Calu3 (cell line): ENCODE results near the gene MOB3A. TPM values are rescaled to one million over a fixed set of nuclear protein-coding genes. Genes with fewer than 3 reads are reported as not detected.

ENCODE experiments used
- BruUV-seq: library from RNA; stranded (reverse); fragments of 400-500 nt; replicated peaks from 2 replicates; lab custom pipeline; 2021; lab: Mats Ljungman, UMichigan
- CTCF ChIA-PET: fragments of 300-600 bp; sonication (Branson Sonifier 250); formaldehyde crosslinking; loops from one replicate; lab custom pipeline; 2022; ENCODE audit warnings: antibody characterized with exemption; lab: Charles Lee
- DNase-seq: peaks from one replicate; pipeline ENCODE4 v3.0.0; 2022
- H3K27ac Mint-ChIP-seq: one replicate; pipeline ENCODE4 v1.8.0; 2022; ENCODE audit warnings: mixed read lengths; ENCODE audit not compliant: unreplicated experiment
- H3K27me3 Mint-ChIP-seq: one replicate; pipeline ENCODE4 v1.8.0; 2022; ENCODE audit warnings: mixed read lengths; ENCODE audit not compliant: unreplicated experiment
- H3K36me3 Mint-ChIP-seq: one replicate; pipeline ENCODE4 v1.8.0; 2022; ENCODE audit warnings: mild to moderate bottlenecking, moderate library complexity, mixed read lengths; ENCODE audit not compliant: insufficient read depth, unreplicated experiment
- H3K4me1 Mint-ChIP-seq: one replicate; pipeline ENCODE4 v1.8.0; 2022; ENCODE audit warnings: mild to moderate bottlenecking, low read depth, mixed read lengths; ENCODE audit not compliant: unreplicated experiment
- H3K4me3 Mint-ChIP-seq: one replicate; pipeline ENCODE4 v1.8.0; 2022; ENCODE audit warnings: mild to moderate bottlenecking, low read depth, moderate library complexity, mixed read lengths; ENCODE audit not compliant: unreplicated experiment
- H3K9me3 Mint-ChIP-seq: one replicate; pipeline ENCODE4 v1.8.0; 2022; ENCODE audit warnings: low read depth, mixed read lengths; ENCODE audit not compliant: unreplicated experiment
- intact Hi-C: fragments of 100-400 bp; cut with micrococcal nuclease; formaldehyde crosslinking; loops from one replicate; pipeline ENCODE4 v1.10.0; 2022; ENCODE audit not compliant: unreplicated experiment
- total RNA-seq: library from RNA; stranded (reverse); gene quantifications from 2 replicates; pipeline ENCODE4 v1.2.3, GENCODE V29; 2022
- TF ChIP-seq, protein P1 (sequence below): fragments of 200-600 bp; IDR thresholded peaks from one replicate; pipeline ENCODE4 v1.8.0; 2022; ENCODE audit warnings: antibody characterized with exemption; ENCODE audit not compliant: unreplicated experiment

Gene MOB3A
- total RNA-seq, 1 experiment from 2014 or later: 15.8 TPM

DNA sequence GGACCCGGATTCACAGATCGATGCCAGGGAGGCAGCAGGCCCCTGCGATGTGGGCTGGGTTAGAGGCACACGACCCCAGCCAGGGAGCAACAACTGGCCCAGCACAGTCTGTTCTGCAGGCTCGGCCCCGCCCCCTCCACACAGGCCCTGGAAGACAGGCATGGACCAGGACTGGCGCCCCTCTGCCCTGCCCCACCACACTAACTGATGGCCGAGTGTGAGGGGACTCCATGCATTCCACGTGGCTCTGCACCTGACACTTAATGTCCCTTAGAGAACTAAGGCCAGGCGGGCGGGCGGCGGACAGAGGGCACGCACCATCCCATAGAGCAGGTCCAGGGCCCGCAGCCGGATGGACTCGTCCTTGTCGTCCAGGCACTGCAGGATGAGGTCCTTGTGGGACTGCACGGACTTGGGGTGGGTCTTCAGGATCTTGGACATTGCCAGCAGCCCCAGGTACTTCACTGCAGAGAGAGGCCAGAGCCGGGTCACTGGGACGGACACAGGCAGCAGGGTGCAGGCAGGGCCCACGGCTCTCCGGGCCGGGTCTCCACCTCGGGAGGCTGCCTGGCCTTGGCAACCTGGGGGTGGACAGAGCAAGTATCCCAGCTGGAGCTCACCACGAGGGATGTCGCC is 25.4 kb upstream of the MOB3A start:
- Mint-ChIP-seq H3K4me1 (no peaks in the 10 kb centered on the region), H3K4me3 (no peak overlapping the region), H3K27ac (no peak overlapping the region), H3K27me3 (no peaks in the 10 kb centered on the region), H3K9me3 (no peaks in the 10 kb centered on the region), H3K36me3 (peaks cover 58% of the 10 kb centered on the region)
- CTCF ChIA-PET: no interaction called here
- no TSS peak for BruUV-seq
- no peak for DNase-seq
- TF ChIP-seq, protein P1, sequence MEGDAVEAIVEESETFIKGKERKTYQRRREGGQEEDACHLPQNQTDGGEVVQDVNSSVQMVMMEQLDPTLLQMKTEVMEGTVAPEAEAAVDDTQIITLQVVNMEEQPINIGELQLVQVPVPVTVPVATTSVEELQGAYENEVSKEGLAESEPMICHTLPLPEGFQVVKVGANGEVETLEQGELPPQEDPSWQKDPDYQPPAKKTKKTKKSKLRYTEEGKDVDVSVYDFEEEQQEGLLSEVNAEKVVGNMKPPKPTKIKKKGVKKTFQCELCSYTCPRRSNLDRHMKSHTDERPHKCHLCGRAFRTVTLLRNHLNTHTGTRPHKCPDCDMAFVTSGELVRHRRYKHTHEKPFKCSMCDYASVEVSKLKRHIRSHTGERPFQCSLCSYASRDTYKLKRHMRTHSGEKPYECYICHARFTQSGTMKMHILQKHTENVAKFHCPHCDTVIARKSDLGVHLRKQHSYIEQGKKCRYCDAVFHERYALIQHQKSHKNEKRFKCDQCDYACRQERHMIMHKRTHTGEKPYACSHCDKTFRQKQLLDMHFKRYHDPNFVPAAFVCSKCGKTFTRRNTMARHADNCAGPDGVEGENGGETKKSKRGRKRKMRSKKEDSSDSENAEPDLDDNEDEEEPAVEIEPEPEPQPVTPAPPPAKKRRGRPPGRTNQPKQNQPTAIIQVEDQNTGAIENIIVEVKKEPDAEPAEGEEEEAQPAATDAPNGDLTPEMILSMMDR: no peak
- intact Hi-C loops: no loop called here

DNA sequence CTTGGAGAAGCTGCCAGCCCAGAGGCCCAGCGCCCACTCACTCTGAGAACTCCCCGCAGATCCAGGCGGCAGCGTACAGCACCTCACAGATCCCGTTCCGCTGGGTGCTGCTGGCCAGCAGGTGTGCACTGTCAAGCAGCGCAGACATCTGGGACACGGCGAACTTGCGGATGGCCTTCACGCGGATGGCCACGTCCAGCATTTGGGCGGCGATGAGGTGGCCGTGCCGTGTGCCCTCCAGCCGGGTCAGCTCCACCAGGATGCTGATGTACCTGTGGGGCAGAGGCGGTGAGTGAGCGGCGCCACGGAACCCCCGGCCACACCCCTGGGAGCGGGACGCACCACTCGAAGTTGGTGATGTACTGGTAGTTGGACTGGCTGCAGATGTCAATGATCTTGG is 24.7 kb upstream of the MOB3A start:
- Mint-ChIP-seq H3K36me3 (peaks cover 58% of the 10 kb centered on the region), H3K4me3 (no peak overlapping the region), H3K4me1 (no peaks in the 10 kb centered on the region), H3K27ac (no peak overlapping the region), H3K9me3 (no peaks in the 10 kb centered on the region), H3K27me3 (no peaks in the 10 kb centered on the region)
- CTCF ChIA-PET: no interaction called here
- TF ChIP-seq, protein P1: no peak
- no TSS peak for BruUV-seq
- intact Hi-C loops: no loop called here
- no peak for DNase-seq

DNA sequence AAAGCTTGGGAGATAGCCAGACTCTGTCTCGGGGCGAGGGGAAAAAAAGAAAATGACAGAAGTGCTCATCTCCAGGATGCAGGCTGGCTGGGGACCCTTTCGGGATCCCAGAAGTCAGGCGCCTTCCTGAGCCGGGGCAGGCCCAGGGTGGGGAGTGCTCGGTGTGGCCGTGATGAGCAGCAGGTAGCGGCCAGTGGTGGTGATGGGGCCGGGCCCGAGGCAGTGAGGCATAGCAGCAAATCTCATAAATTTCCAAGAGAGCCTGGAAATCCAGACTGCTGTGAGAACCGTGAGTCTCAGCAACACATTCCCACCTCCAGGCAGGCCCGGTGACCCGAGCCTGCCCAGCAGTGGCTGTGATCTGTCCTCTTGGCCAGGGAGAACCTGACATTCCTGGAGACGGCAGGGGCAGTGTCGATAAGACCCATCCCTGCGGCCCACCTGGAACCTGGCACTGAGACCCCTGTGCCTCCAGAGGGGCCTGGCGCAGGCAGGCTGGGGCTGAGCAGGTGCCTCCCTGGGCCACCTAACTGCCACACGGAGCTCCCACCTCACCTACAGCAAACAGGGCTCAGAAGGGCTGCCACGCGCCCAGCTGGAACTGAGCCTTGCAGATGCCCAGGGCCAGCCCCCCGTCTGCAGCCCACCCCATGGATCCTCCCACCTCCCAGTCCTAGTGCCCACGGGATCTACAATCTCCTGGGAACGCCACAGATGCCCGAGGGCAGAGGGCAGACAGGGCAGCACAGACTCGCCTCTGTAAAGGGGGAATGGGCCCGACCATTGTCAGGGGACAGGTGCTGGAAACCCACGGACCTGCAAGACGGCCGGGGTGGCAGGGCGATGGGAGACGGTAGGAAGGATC is 24.0 kb upstream of the MOB3A start:
- BruUV-seq: no TSS peak
- intact Hi-C loops: no loop called here
- TF ChIP-seq, protein P1: no peak
- H3K27ac Mint-ChIP-seq: no peak overlapping the region
- H3K4me3 Mint-ChIP-seq: no peak overlapping the region
- H3K9me3 Mint-ChIP-seq: no peaks in the 10 kb centered on the region
- H3K36me3 Mint-ChIP-seq: peaks cover 65% of the 10 kb centered on the region
- CTCF ChIA-PET: no interaction called here
- no peak for DNase-seq
- no peaks in the 10 kb centered on the region for H3K27me3 Mint-ChIP-seq
- no peaks in the 10 kb centered on the region for H3K4me1 Mint-ChIP-seq

DNA sequence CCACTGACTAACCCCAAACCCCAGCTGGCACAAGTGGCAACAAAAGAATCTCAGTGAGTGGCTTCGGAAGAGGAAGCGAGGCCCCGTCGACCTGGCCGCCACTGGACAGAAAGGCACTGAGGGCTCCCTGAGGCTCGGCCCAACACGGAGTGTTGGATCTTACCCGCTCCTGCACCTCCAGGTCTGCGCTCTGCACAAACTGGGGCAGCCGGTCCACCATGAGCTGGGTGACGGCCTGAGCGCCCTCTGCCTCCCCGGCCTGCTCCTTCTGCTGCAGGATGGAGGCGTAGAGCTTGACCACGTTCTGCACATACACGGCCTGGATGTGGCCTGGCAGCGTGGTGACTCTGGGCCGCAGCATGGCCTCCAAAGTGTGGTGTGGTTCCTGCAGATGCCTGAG is 22.3 kb upstream of the MOB3A start:
- H3K4me1 Mint-ChIP-seq: no peaks in the 10 kb centered on the region
- intact Hi-C loops: no loop called here
- no peak for DNase-seq
- H3K4me3 Mint-ChIP-seq: no peak overlapping the region
- H3K27ac Mint-ChIP-seq: no peak overlapping the region
- no peaks in the 10 kb centered on the region for H3K27me3 Mint-ChIP-seq
- BruUV-seq: no TSS peak
- H3K36me3 Mint-ChIP-seq: peaks cover 74% of the 10 kb centered on the region
- H3K9me3 Mint-ChIP-seq: no peaks in the 10 kb centered on the region
- CTCF ChIA-PET: no interaction called here
- TF ChIP-seq, protein P1: no peak
